MM.1S (cell line): Measurements from ENCODE around the gene NME3.

Source experiments
- EZH2 ChIP-seq: fragments of 300-600 bp; sonication (generic); optimal IDR thresholded peaks from 2 replicates; pipeline ENCODE3; 2017; ENCODE audit warnings: low read depth, mild to moderate bottlenecking, antibody characterized with exemption, low read length, mixed read lengths
- EZH2phosphoT487 ChIP-seq: fragments of 300-600 bp; sonication (generic); IDR thresholded peaks from 2 replicates; pipeline ENCODE4 v1.6.1; 2018; ENCODE audit warnings: antibody characterized with exemption, low read length
- TF ChIP-seq, protein P1 (sequence below): fragments of 300-600 bp; sonication (generic); IDR thresholded peaks from 2 replicates; pipeline ENCODE4 v1.5.1; 2016; ENCODE audit warnings: antibody characterized with exemption, low read length, mixed read lengths

DNA sequence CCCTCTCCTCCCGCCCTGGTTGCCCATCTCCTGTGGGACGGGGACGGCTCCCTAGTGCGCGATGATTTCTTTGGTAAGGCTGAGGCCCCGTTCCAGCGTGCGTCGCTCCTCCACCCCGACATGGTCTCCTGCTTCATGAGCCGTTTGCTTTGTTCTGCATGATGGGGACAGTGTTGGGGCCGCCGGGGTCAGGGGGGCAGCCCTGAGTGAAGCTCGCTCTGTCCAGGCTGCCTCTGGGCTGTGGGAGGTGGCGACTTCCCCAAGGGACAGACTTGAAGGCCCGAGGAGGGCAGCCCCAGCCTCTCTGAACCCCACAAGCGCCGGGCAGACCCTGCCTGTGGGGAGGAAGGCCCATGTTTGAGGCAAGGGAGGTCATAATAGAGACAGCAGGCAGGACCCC is 12.4 kb downstream of the NME3 start:
- TF ChIP-seq, protein P1, sequence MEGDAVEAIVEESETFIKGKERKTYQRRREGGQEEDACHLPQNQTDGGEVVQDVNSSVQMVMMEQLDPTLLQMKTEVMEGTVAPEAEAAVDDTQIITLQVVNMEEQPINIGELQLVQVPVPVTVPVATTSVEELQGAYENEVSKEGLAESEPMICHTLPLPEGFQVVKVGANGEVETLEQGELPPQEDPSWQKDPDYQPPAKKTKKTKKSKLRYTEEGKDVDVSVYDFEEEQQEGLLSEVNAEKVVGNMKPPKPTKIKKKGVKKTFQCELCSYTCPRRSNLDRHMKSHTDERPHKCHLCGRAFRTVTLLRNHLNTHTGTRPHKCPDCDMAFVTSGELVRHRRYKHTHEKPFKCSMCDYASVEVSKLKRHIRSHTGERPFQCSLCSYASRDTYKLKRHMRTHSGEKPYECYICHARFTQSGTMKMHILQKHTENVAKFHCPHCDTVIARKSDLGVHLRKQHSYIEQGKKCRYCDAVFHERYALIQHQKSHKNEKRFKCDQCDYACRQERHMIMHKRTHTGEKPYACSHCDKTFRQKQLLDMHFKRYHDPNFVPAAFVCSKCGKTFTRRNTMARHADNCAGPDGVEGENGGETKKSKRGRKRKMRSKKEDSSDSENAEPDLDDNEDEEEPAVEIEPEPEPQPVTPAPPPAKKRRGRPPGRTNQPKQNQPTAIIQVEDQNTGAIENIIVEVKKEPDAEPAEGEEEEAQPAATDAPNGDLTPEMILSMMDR: no peak
- no peak for TF ChIP-seq EZH2
- TF ChIP-seq EZH2phosphoT487: no peak
